Pancreas (tissue), 10 donors: Measurements from ENCODE around the gene ATF7IP. TPM values are rescaled to one million over a fixed set of nuclear protein-coding genes. Genes with fewer than 3 reads are reported as not detected.

Experiments
- ATAC-seq, 4 donors: fragments of 200-7000 bp; cut with Tn5 transposase; one replicate each; pipeline versions ENCODE4 v1.8.0 to v1.9.1; 2020; ENCODE audit warnings: mild to moderate bottlenecking in 4 of 4, moderate library complexity in 4 of 4
- DNase-seq, 6 donors: peaks; one replicate each; pipeline ENCODE4 v3.0.0-alpha.2; 2020
- FAIRE-seq: peaks from 2 replicates; lab custom pipeline; 2012; peaks lifted over from hg19 to GRCh38; lab: Jason Lieb, UNC
- H3K27ac ChIP-seq, 4 donors: fragments of 200-600 bp; sonication (generic); 1 replicate in 3 of 4; 2 replicates in 1 of 4; pipeline versions ENCODE4 v1.5.0 to v1.8.0; 2020
- H3K27me3 ChIP-seq, 4 donors: fragments of 200-600 bp; one replicate each; pipeline ENCODE4 v1.8.0; 2021
- H3K36me3 ChIP-seq, 3 donors: fragments of 200-600 bp; sonication (generic) in 1 of 3; one replicate each; pipeline versions ENCODE4 v1.5.0 to v1.8.0; 2020 to 2021
- H3K4me1 ChIP-seq, 3 donors: fragments of 200-600 bp; one replicate each; pipeline ENCODE4 v1.8.0; 2021
- H3K4me3 ChIP-seq, 4 donors: fragments of 200-600 bp; sonication (generic) in 2 of 4; one replicate each; pipeline versions ENCODE4 v1.5.0 to v1.8.0; 2020 to 2021
- H3K9me3 ChIP-seq, 4 donors: fragments of 200-600 bp; one replicate each; pipeline ENCODE4 v1.8.0; 2021
- CTCF ChIP-seq, 4 donors: fragments of 200-600 bp; sonication (generic) in 3 of 4; IDR thresholded peaks; one replicate each; pipeline versions ENCODE4 v1.5.0 to v1.8.0; 2021; ENCODE audit warnings: antibody characterized with exemption in 4 of 4
- WGBS, 2 donors: extraction: QIAGEN DNeasy Blood & Tissue Kit; methylation state at CpG; one replicate each; pipeline ENCODE4 v1.1.7; 2013; 5-methylcytosine and 5-hydroxymethylcytosine counted together
- intact Hi-C, 3 donors: fragments of 100-400 bp; cut with DNase I; formaldehyde crosslinking; loops; one replicate each; pipeline versions ENCODE4 v1.11.1 to v1.14.2; 2022
- polyA plus RNA-seq, 2 donors: library from polyadenylated mRNA; stranded (reverse); fragments of 200-250 nt; gene quantifications; one replicate each; pipeline ENCODE4 v1.2.3, GENCODE V29; 2013
- total RNA-seq, 6 donors: library from RNA; stranded (reverse); fragmentation: NEBNext Ultra II Directional in 4 of 6; extraction: Animal tissue kit (Norgen Biotek cat#: 25700) in 4 of 6; gene quantifications; one replicate each; pipeline versions ENCODE4 v1.2.1 to v1.2.4, GENCODE V29; 2021 to 2023
- donor health status: healthy with polysubstance abuse.
- donor health status: DM: no; HTN: no; CAD: no; lungs with moderate emphysema.
- donor health status: DM: no; HTN: no; CAD: no.
- donor health status: control.
- donor health status: control.
- donor health status: Bipolar disorder and iron deficiency.
- donor health status: DM: yes; HTN: yes; CAD: no.
- donor health status: DM: no; HTN: no; CAD: no.
- donor health status: DM: no; HTN: no; CAD: no.
- donor health status: DM: yes; HTN: yes; CAD: no.

Gene ATF7IP
- total and polyA plus RNA-seq, 8 donors: 5.7 to 54.1 (median 27.7) TPM

- FAIRE-seq (peak; percentile 87), ATAC-seq (peak; percentile 99 to 100 (median 100)), DNase-seq (peak in 4 of 6 donors; percentile 46 to 76 (median 72))
- intact Hi-C loops: loop anchor here in 1 of 3 donors (10.0 kb wide), 1 partner anchor 151 kb away; no protein-coding TSS in a partner anchor
- 27 to 28% methylated on average over 4 of the region's 4 CpGs for WGBS, 2 donors
- Histone ChIP-seq H3K27me3 (no peaks in the 10 kb centered on the region), H3K4me3 (no peak overlapping the region), H3K36me3 (no peaks in the 10 kb centered on the region), H3K27ac (peak overlapping the region in 2 of 4 donors; percentile 8 to 51), H3K4me1 (peaks cover 0 to 6% (median 4%) of the 10 kb centered on the region in 3 donors), H3K9me3 (no peaks in the 10 kb centered on the region)
- peak; percentile 35 to 63 (median 50) for TF ChIP-seq CTCF (IDR thresholded peaks at IDR 0.05)
Measured at GRCh38 chr12:14514154-14514842, 148.8 kb downstream of the ATF7IP start.

- Histone ChIP-seq H3K36me3 (no peaks in the 10 kb centered on the region), H3K4me3 (no peak overlapping the region), H3K27ac (no peak overlapping the region), H3K9me3 (no peaks in the 10 kb centered on the region), H3K27me3 (no peaks in the 10 kb centered on the region), H3K4me1 (peaks cover 0 to 6% (median 4%) of the 10 kb centered on the region in 3 donors)
- FAIRE-seq: no peak
- ATAC-seq: peak in 1 of 4 donors; percentile 29
- intact Hi-C loops: loop anchor here in 1 of 3 donors (10.0 kb wide), 1 partner anchor 150 kb away; no protein-coding TSS in a partner anchor
- 70 to 82% methylated on average over 1 of the region's 1 CpG for WGBS, 2 donors
- no peak for TF ChIP-seq CTCF (IDR thresholded peaks at IDR 0.05)
- no peak for DNase-seq
Measured at GRCh38 chr12:14514946-14515345, 149.5 kb downstream of the ATF7IP start.

GRCh38 chr12:14521822-14522221, 156.3 kb downstream of the ATF7IP start:
- no peak for TF ChIP-seq CTCF (IDR thresholded peaks at IDR 0.05)
- ATAC-seq (no peak), DNase-seq (no peak), FAIRE-seq (no peak)
- Histone ChIP-seq H3K4me1 (no peaks in the 10 kb centered on the region), H3K27me3 (no peaks in the 10 kb centered on the region), H3K27ac (no peak overlapping the region), H3K9me3 (peaks cover 0 to 6% (median 0%) of the 10 kb centered on the region in 4 donors), H3K4me3 (no peak overlapping the region), H3K36me3 (no peaks in the 10 kb centered on the region)
- intact Hi-C loops: no loop called here

- no peak for DNase-seq
- H3K4me3 ChIP-seq: no peak overlapping the region
- no peak overlapping the region for H3K27ac ChIP-seq
- H3K4me1 ChIP-seq: no peaks in the 10 kb centered on the region
- WGBS, 2 donors: 94 to 95% methylated on average over 2 of the region's 2 CpGs
- no peaks in the 10 kb centered on the region for H3K36me3 ChIP-seq
- no peak for TF ChIP-seq CTCF (IDR thresholded peaks at IDR 0.05)
- FAIRE-seq: no peak
- H3K27me3 ChIP-seq: no peaks in the 10 kb centered on the region
- intact Hi-C loops: no loop called here
- ATAC-seq: no peak
- peaks cover 0 to 6% (median 0%) of the 10 kb centered on the region in 4 donors for H3K9me3 ChIP-seq
Measured at GRCh38 chr12:14525964-14526363, 160.5 kb downstream of the ATF7IP start.

- no peaks in the 10 kb centered on the region for H3K36me3 ChIP-seq
- DNase-seq (no peak), FAIRE-seq (no peak), ATAC-seq (no peak)
- no peaks in the 10 kb centered on the region for H3K27me3 ChIP-seq
- no peak overlapping the region for H3K4me3 ChIP-seq
- WGBS, 2 donors: 89 to 93% methylated on average over 10 of the region's 10 CpGs
- no peaks in the 10 kb centered on the region for H3K9me3 ChIP-seq
- no peak for TF ChIP-seq CTCF (IDR thresholded peaks at IDR 0.05)
- no peaks in the 10 kb centered on the region for H3K4me1 ChIP-seq
- intact Hi-C loops: no loop called here
- no peak overlapping the region for H3K27ac ChIP-seq
Measured at GRCh38 chr12:14532152-14532551, 166.7 kb downstream of the ATF7IP start.
